GM18520 (cell line): Measurements from ENCODE around the gene RNF214.

Experiments
- ATAC-seq: cut with Tn5 transposase; IDR thresholded peaks from one replicate; pipeline ENCODE4 v1.9.1; 2021; ENCODE audit not compliant: unreplicated experiment

Gene RNF214

GRCh38 chr11:117212697-117213355 is 19.6 kb upstream of the RNF214 start:
- ATAC-seq, result no peak

DNA sequence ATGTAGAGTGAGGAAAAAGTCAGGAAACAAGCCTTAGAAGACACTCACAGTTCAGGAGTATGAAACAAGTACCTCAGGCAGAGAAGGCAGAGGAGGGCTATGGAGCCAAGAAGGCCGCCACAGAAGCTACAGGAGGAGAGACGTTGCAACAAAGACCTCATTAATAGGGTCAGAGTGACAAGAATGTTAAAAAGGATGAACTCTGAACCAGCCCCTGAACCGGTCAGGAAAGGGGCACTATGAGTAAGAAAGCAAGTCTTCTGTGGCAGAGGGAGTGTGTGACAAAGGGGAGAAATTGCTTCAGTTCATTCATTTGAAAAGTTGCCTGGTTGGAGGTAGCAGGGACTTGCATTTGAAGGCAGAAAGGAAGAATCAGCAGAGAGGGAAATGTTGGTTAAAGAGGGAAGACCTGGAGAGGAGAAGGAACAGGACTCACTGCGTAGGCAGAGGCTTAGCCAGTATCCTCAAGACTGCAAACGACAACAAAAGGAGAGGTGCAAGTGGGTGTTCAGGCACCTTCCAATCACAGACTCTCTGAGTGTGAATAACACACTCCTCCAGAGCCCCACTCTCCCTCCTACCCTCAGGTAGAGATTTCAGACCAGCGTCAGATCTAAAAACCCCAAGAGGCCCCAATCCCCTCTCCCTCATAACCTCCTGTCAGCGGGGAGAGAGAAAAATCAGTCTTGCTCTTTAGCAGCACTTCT is 17.9 kb upstream of the RNF214 start:
- ATAC-seq, result no peak

GRCh38 chr11:117217141-117218084 is 15.1 kb upstream of the RNF214 start:
- no peak for ATAC-seq

DNA sequence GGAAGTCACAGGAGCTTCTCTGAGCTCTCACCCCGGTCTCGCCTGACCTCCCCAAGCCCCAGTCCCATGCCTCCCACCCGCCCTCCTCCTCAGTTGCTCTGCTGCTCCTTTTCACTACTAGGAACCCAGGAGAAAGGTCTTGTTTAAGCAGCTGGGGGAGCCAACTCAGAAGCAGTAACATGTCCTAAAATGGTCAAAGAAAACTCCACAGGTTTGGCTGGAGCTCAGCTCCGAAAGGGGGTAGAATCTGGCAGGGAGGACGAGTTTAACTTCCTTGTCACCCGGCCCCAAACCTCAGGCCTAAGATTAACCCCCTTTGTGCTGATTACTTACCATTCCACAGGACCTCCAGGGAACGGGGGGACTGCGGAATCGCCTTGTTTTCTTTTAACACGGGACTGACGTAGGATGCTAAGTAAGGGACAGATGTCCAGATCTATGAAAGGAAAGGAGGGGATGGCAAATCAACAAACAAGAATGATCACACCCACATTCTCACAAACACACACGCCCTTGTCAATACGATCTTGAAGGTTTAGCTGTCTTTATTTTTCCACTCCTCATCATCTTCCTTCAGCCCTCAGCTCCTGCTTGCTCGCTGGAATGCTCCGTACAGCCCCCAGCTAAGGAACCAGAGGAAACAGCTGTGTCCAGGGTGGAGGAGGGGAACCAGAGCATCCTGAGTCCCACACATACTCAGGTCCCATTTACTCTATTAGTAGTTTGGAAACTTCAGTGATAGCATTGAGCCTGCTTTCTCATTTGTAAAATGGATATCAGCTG is 14.1 kb upstream of the RNF214 start:
- ATAC-seq, result no peak

GRCh38 chr11:117219001-117219400 is 13.5 kb upstream of the RNF214 start:
- ATAC-seq, result no peak

DNA sequence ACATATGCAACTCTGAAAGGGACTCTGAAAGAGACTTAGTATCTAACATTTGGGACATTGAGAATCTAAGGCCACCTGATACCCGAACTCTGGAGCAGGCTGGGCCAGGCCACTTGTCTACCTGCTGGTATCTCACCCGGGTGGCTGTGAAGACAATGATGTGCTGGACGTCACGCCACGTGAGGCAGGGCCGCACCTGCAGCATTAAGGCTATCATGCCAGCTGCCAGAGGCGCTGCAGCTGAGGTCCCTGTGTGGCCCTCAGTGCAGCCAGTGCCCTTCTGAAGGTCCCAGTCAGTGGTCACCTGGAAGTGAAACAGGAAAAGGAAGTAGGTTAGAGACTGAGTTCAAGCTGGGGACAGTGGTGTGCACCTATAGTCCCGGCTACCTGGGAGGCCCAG is 13.0 kb upstream of the RNF214 start:
- no peak for ATAC-seq

- ATAC-seq, result no peak
Measured at GRCh38 chr11:117219995-117220394, 12.5 kb upstream of the RNF214 start.

DNA sequence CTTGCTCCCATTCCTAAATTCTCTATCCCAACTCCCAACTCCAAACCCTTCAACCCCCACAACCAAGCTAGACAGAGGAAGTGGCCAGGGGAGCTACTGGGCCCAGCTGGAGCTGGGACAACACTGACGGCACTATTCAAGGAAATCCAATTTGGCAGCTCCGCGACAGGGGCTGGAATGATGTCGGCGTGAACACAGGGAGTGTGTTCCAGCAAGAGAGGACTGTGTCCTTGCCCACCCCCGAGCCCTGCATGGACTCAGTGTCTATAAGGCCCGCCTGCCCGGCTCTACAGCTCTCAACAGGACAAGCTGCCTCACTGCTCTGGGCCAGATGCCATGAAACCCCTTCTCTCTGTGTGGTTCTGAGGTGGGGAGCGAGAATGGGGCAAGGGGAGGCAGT is 11.9 kb upstream of the RNF214 start:
- no peak for ATAC-seq

DNA sequence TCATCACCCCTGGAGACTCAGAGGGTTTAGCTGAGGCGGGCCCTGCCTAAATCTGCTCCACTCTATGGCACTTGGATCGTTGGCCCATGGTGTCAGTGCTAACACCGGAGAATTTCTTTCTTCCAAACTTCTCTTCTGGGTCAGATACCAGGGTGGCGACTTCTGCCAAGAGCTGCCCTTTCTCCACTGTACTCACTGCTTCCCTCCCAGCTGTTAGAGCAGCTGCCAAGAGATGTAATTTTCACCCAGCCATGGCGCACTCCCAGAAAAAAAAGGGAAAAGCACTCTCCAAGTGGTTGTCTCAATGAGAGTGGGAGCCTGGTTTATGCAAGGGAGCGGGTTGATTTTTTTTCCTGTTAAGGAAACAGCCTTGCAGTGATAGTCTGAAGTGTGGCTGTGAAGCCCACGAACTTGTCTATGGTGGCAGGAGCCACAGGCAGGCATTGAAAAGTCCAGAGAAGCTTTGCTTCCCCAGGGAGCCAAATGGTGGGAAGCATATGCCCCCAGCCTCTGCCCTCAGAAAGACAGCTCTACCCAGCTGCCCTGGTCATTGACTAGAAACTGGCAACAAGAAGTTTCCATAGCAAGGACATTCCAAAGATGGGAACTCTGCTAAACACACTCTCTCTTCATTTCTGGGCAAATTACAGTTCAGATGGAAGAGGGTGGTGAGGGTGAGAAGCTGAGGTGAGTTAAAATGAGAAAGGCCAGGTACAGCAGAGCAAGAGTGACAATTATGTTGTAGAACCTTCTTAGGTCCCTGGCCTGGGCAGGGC is 11.3 kb upstream of the RNF214 start:
- ATAC-seq, result no peak

GRCh38 chr11:117221775-117222517 is 10.5 kb upstream of the RNF214 start:
- no peak for ATAC-seq

- no peak for ATAC-seq
Measured at GRCh38 chr11:117222991-117223740, 9.3 kb upstream of the RNF214 start.

GRCh38 chr11:117223741-117224689 is 8.5 kb upstream of the RNF214 start:
- no peak for ATAC-seq

DNA sequence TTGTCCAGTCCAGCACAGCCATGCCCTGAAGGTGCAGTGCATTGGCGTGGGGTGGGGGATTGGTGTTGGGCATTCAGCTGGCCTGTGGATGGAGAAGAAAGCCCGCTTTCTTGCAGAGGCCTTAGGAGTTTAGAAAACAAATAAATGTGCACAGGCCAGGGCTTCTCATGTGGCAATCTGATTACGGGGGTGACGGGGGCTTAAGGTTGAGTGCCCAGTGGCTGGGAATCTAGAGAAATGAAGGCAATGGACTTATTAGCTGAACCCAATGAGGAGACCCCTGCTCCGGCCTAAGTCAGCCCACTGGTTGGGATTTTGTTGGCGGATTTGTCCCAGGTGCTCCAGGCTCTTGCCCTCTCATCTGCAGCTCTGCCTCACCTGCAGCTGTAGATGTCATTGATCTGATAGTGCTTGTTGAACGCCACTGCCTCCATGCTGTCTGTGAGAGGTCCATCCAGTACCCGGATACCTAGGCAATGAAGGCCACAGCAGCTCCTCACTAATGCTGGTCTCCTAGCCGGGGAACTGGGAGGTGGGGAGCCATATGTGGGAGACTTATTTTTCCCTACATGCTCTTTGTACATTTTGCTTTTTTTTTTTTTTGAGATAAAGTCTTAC is 6.8 kb upstream of the RNF214 start:
- ATAC-seq, result no peak

GRCh38 chr11:117226388-117227385 is 5.8 kb upstream of the RNF214 start:
- ATAC-seq, result no peak

DNA sequence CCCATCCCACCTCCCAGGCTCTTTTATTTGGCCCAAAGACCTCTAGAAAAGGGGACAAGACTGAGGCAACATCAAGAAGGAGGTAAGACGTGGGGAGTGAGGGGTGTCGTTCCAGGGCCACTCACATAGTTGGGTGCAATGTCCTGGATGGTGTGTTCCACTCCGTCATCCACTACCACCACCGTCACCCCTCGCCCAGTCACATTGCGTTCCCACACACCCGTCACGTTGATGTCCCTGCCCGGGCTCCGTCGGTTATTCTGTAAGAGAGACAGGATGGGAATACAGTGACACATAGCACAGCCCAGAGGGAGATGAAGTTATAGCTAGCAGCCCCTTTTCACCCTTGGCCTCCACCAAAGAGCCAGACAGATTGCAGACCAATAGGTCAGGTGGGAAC is 4.4 kb upstream of the RNF214 start:
- ATAC-seq, result no peak

- ATAC-seq, result no peak
Measured at GRCh38 chr11:117229411-117229810, 3.1 kb upstream of the RNF214 start.
